Ovary (tissue), 3 donors: Measurements from ENCODE around the gene IL6.
"Not testable (repeated sequence)": the region's sequence is repeated elsewhere in the genome, so short reads cannot be mapped to it uniquely, and the experiment has no call there.

Experiments
- CTCF ChIP-seq, 3 donors: fragments of 450-650 bp in 2 of 3; fragments of 200-600 bp in 1 of 3; IDR thresholded peaks; one replicate each; pipeline versions ENCODE4 v1.5.1 to v1.8.0; 2016 to 2022; ENCODE audit warnings: antibody characterized with exemption in 3 of 3, mild to moderate bottlenecking in 1 of 3
- EP300 ChIP-seq: sonication (generic); formaldehyde crosslinking; IDR thresholded peaks from one replicate; pipeline ENCODE4 v1.6.1; 2017; ENCODE audit warnings: antibody characterized with exemption
- donor health status: DM: no; HTN: no; CAD: no.

- TF ChIP-seq CTCF (IDR thresholded peaks at IDR 0.05); EP300: not testable (repeated sequence)
Measured at GRCh38 chr7:22707026-22707691, 19.8 kb upstream of the IL6 start.
